SH-SY5Y (cell line): ENCODE measurements around the gene SLC6A20.

ENCODE experiments used
- GATA2 ChIP-seq: IDR thresholded peaks from 2 replicates; pipeline ENCODE4 v1.6.1; 2011; ENCODE audit warnings: mild to moderate bottlenecking, low read depth, low read length
- GATA3 ChIP-seq: IDR thresholded peaks from 2 replicates; pipeline ENCODE4 v1.6.1; 2011; ENCODE audit warnings: low read depth, mild to moderate bottlenecking, low read length, moderate library complexity

- TF ChIP-seq GATA2: no peak
- no peak for TF ChIP-seq GATA3
Observed at GRCh38 chr3:45753095-45753494, 43.2 kb downstream of the SLC6A20 start.
